Endometrial microvascular endothelial cells (primary cell): ENCODE results near the gene MORN3. TPM values are rescaled to one million over a fixed set of nuclear protein-coding genes. Genes with fewer than 3 reads are reported as not detected.
"Not testable (repeated sequence)": the region's sequence is repeated elsewhere in the genome, so short reads cannot be mapped to it uniquely, and the experiment has no call there.

Source experiments
- in situ Hi-C: cut with HindIII; loops from 2 replicates; pipeline ENCODE4 v1.10.0; 2017; ENCODE audit warnings: low sequenced_read_pairs, low pct_unique_long_range_greater_than_20kb; ENCODE audit errors: inconsistent ontology term
- total RNA-seq: library from RNA; depleted of rRNA; stranded (reverse); fragments of >200 nt; gene quantifications from one replicate; pipeline ENCODE4 v1.2.3, GENCODE V29; 2015; ENCODE audit errors: inconsistent ontology term

The MORN3 gene
- total RNA-seq, 1 donor from 2014 or later, result 0.19 TPM

GRCh38 chr12:121651320-121651719 lies 18.1 kb downstream of the MORN3 start:
- in situ Hi-C loops, result no loop called here

GRCh38 chr12:121649819-121650353 lies 19.6 kb downstream of the MORN3 start:
- in situ Hi-C loops, result no loop called here

- in situ Hi-C loops, result no loop called here
Measured at GRCh38 chr12:121649322-121649721, 20.1 kb downstream of the MORN3 start.

GRCh38 chr12:121648458-121649028 lies 20.9 kb downstream of the MORN3 start:
- in situ Hi-C loops, result no loop called here

- in situ Hi-C loops, result no loop called here
Measured at GRCh38 chr12:121641343-121641630, 28.2 kb downstream of the MORN3 start.

GRCh38 chr12:121638298-121639202 lies 30.9 kb downstream of the MORN3 start:
- in situ Hi-C loops, result no loop called here

GRCh38 chr12:121637231-121637914 lies 32.1 kb downstream of the MORN3 start:
- in situ Hi-C loops, result no loop called here

GRCh38 chr12:121634836-121635235 lies 34.6 kb downstream of the MORN3 start:
- in situ Hi-C loops, result no loop called here

GRCh38 chr12:121633833-121634196 lies 35.6 kb downstream of the MORN3 start:
- in situ Hi-C loops, result not testable (repeated sequence)

- in situ Hi-C loops, result no loop called here
Measured at GRCh38 chr12:121632069-121632970, 37.1 kb downstream of the MORN3 start.

GRCh38 chr12:121630791-121631355 lies 38.6 kb downstream of the MORN3 start:
- in situ Hi-C loops, result no loop called here

GRCh38 chr12:121628536-121628935 lies 40.9 kb downstream of the MORN3 start:
- in situ Hi-C loops, result no loop called here

GRCh38 chr12:121628037-121628436 lies 41.4 kb downstream of the MORN3 start:
- in situ Hi-C loops, result no loop called here

- in situ Hi-C loops, result no loop called here
Measured at GRCh38 chr12:121626853-121627640, 42.4 kb downstream of the MORN3 start.

GRCh38 chr12:121626087-121626852 lies 43.2 kb downstream of the MORN3 start, which contains the start of gene ORAI1:
Gene ORAI1, plus strand, starts transcription at chr12:121626530.
- in situ Hi-C loops, result no loop called here

GRCh38 chr12:121620333-121620891 lies 49.0 kb downstream of the MORN3 start:
- in situ Hi-C loops, result no loop called here
